HG03139 (cell line): ENCODE data around the gene CDCA5.
A peak's percentile ranks its signal among the peaks of the same experiment; 100 is the strongest.

Source experiments
- ATAC-seq: cut with Tn5 transposase; IDR thresholded peaks from one replicate; pipeline ENCODE4 v1.9.1; 2021; ENCODE audit not compliant: unreplicated experiment

CDCA5 gene

GRCh38 chr11:65047581-65048422 lies 36.0 kb downstream of the CDCA5 start:
- no peak for ATAC-seq

DNA sequence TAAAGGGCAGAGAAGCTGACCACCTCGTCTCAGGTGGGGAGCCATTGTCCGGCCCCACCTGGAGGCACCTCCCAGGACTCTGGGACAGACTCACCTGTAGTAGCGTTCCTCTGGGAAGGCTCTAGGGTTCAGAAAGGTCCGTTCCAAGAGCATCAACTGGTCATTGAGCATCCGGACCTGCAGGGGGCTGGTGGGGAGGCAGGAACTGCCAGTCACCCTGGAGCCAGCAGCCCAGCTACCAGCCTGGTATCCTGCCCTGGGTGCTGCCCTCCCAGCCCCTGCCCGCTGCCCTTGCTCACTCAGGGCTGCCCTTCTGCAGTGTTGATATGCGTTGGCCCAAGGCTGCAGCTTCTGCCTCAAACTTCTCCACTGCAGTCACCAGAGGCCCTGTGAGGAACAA lies 38.1 kb downstream of the CDCA5 start:
- no peak for ATAC-seq

DNA sequence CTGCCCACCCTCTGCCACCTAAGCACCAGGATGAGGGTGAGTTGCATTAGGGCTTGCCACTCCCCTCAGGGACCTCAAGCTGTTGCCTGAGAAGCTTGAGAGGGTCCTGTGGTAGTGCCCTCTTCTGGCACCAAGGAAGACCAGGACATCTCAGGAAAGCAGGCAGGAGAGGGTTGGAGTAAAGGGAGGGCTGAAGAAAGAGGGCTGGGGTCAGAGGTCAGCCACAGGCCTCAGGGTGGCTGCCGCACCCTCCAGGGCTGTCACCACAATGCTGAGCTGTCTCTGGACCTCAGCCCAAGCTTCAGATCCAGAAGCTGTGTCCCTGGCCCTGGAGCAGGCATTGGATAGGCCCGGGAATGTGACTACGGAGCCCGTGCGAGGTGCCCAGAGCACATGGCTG lies 38.8 kb downstream of the CDCA5 start:
- ATAC-seq = no peak

- ATAC-seq = no peak
These were observed 39.8 kb downstream of the CDCA5 start for GRCh38 chr11:65043881-65044501.

- no peak for ATAC-seq
These were observed 40.9 kb downstream of the CDCA5 start for GRCh38 chr11:65042891-65043290.

GRCh38 chr11:65040847-65041622 lies 42.8 kb downstream of the CDCA5 start, which contains the start of gene SAC3D1:
Gene SAC3D1 (plus strand): TSS chr11:65041210. CDS start chr11:65041293, 83 bp downstream.
- ATAC-seq = peak; percentile 85

DNA sequence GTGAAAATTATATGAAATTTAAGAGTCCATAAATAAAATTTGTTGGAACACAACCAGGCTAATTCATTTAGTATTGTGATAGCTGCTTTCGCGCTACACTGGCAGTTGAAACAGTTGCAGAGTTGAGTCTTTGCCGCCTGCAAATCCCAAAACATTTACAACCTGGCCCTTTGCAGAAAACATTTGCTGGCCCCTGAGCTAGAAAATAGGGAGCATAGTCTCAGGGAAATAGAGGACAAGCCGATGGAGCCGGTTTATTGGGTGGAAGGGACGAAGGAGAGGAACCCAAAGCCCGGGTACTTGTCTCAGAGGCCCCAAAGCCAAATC lies 43.4 kb downstream of the CDCA5 start:
- no peak for ATAC-seq

DNA sequence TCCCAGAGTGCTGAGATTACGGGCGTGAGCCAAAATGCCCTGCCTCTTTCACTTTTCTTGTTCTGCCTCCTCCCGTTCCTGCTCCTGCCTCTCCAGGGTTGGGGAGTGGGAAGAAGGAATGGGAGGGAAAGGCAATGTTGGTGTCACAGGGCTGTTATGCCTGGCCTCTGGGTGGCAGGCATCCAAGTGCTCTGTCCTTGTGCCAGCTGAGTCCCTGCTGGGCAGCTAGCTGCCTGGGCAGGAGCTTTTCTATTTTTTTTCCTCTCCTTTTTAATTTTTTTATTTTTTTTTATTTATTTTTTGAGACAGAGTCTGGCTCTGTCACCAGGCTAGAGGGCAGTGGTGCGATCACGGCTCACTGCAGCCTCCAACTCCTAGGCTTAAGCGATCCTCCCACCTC lies 46.9 kb downstream of the CDCA5 start:
- no peak for ATAC-seq

- no peak for ATAC-seq
These were observed 48.3 kb downstream of the CDCA5 start for GRCh38 chr11:65035579-65035978.

- no peak for ATAC-seq
These were observed 49.4 kb downstream of the CDCA5 start for GRCh38 chr11:65034423-65034822.

GRCh38 chr11:65032216-65032615 lies 51.6 kb downstream of the CDCA5 start:
- ATAC-seq = no peak
